ENCODE measurements around the gene NAALADL2. TPM values are rescaled to one million over a fixed set of nuclear protein-coding genes. Genes with fewer than 3 reads are reported as not detected.
"Not testable (repeated sequence)": the region's sequence is repeated elsewhere in the genome, so short reads cannot be mapped to it uniquely, and the experiment has no call there.

Gene NAALADL2
- total and polyA plus RNA-seq, 3 donors from 2014 or later = 5.4 to 15.6 (median 6.0) TPM

DNA sequence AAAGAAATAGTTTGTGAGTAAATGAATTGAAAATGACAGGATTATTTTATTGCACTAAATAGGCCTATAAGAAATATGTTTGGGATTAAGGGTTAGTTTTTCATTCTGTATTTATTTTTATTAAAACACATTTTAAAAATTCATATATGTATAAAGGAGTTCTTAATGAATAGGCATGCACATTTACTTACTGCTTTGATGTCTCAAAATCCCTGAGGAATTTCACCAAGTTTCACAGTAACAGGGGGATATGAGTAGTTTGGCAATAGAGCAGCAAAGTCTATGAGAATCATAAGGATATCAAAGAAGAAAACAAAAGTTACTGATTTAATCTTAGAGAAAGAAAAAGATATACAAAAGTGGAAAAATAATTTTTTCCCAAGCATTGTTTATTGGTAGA lies 411.7 kb downstream of the NAALADL2 start:
- no peak for DNase-seq
- no peak overlapping the region for H3K27ac ChIP-seq
- TF ChIP-seq, protein P1, sequence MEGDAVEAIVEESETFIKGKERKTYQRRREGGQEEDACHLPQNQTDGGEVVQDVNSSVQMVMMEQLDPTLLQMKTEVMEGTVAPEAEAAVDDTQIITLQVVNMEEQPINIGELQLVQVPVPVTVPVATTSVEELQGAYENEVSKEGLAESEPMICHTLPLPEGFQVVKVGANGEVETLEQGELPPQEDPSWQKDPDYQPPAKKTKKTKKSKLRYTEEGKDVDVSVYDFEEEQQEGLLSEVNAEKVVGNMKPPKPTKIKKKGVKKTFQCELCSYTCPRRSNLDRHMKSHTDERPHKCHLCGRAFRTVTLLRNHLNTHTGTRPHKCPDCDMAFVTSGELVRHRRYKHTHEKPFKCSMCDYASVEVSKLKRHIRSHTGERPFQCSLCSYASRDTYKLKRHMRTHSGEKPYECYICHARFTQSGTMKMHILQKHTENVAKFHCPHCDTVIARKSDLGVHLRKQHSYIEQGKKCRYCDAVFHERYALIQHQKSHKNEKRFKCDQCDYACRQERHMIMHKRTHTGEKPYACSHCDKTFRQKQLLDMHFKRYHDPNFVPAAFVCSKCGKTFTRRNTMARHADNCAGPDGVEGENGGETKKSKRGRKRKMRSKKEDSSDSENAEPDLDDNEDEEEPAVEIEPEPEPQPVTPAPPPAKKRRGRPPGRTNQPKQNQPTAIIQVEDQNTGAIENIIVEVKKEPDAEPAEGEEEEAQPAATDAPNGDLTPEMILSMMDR (IDR thresholded peaks at IDR 0.05) = no peak
- TF ChIP-seq POLR2A (IDR thresholded peaks at IDR 0.05) = no peak
- no peaks in the 10 kb centered on the region for H3K9me3 ChIP-seq
- no peaks in the 10 kb centered on the region for H3K27me3 ChIP-seq
- no peaks in the 10 kb centered on the region for H3K36me3 ChIP-seq (ENCODE audit: low read depth, missing control alignments)
- intact Hi-C loops (cut with DNase I; ENCODE audit: low total_unique reads) = no loop called here
- no peak overlapping the region for H3K4me3 ChIP-seq
- H3K4me1 ChIP-seq = no peaks in the 10 kb centered on the region

DNA sequence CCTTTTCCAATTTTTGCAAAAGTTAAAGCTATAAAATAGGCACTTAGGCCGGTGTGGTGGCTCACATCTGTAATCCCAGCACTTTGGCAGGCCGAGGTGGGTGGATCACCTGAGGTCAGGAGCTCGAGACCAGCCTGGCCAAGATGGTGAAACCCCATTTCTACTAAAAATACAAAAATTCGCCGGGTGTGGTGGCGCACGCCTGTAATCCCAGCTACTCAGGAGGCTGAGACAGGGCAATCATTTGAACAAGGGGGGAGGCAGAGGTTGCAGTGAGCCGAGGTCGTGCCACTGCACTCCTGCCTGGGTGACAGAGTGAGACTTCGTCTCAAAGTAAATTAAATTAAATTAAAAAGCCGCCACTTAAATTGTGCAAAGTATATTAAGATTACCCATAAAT lies 412.3 kb downstream of the NAALADL2 start:
- 93 to 94% methylated on average over 11 of the region's 11 CpGs for WGBS, 2 donors
- H3K9me3 ChIP-seq; intact Hi-C loops (cut with DNase I; ENCODE audit: low total_unique reads); H3K36me3 ChIP-seq (ENCODE audit: low read depth, missing control alignments); DNase-seq; H3K4me3 ChIP-seq; H3K27me3 ChIP-seq; H3K27ac ChIP-seq; H3K4me1 ChIP-seq: not testable (repeated sequence)

DNA sequence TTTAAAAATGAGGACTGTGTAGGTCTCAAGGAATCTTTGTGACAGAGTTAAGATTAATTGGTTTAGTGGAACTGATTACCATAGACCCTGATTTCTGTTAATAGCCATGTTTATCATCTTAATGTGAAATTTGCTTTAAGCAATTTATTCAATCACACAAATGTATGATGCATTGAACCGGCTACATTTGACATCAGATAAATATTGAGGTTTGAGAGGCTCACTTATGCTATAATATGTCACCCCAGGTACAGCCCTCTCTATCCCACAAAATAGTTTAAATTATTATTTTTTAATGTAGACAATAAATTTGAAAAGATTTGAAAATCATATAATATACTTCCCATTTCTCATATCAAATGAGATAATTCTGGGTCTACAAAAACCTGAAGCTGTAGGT lies 413.3 kb downstream of the NAALADL2 start:
- WGBS, 2 donors = 91 to 97% methylated on average over 1 of the region's 1 CpG
- Histone ChIP-seq H3K4me1 (no peaks in the 10 kb centered on the region), H3K27me3 (no peaks in the 10 kb centered on the region), H3K27ac (no peak overlapping the region), H3K4me3 (no peak overlapping the region), H3K9me3 (no peaks in the 10 kb centered on the region), H3K36me3 (ENCODE audit: low read depth, missing control alignments) (no peaks in the 10 kb centered on the region)
- TF ChIP-seq, protein P1 (IDR thresholded peaks at IDR 0.05) = no peak
- no peak for TF ChIP-seq POLR2A (IDR thresholded peaks at IDR 0.05)
- intact Hi-C loops (cut with DNase I; ENCODE audit: low total_unique reads) = no loop called here
- no peak for DNase-seq

DNA sequence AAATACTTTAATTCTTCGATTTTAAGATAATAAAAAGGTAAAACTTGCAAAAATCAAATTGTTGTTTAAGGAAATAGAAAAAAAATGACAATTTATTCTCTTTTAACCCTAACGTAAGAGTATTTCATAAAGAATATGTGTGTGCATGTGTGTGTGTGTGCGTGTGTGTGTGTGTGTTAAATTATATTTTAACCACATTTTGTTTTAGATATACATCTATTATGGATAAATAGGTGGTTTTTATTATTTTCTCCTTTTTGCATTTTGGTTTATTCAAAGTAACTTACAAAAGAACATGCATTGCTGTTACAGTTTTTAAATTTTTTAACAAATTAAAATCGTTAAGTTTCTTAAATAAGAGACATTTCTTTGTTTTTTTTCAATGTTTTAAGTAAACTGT lies 414.4 kb downstream of the NAALADL2 start:
- no peaks in the 10 kb centered on the region for H3K4me1 ChIP-seq
- no peaks in the 10 kb centered on the region for H3K9me3 ChIP-seq
- no peaks in the 10 kb centered on the region for H3K36me3 ChIP-seq (ENCODE audit: low read depth, missing control alignments)
- H3K4me3 ChIP-seq = no peak overlapping the region
- H3K27me3 ChIP-seq = no peaks in the 10 kb centered on the region
- no peak for DNase-seq
- no peak for TF ChIP-seq POLR2A (IDR thresholded peaks at IDR 0.05)
- TF ChIP-seq, protein P1 (IDR thresholded peaks at IDR 0.05) = no peak
- 87 to 93% methylated on average over 4 of the region's 4 CpGs for WGBS, 2 donors
- intact Hi-C loops (cut with DNase I; ENCODE audit: low total_unique reads) = no loop called here
- H3K27ac ChIP-seq = no peak overlapping the region

DNA sequence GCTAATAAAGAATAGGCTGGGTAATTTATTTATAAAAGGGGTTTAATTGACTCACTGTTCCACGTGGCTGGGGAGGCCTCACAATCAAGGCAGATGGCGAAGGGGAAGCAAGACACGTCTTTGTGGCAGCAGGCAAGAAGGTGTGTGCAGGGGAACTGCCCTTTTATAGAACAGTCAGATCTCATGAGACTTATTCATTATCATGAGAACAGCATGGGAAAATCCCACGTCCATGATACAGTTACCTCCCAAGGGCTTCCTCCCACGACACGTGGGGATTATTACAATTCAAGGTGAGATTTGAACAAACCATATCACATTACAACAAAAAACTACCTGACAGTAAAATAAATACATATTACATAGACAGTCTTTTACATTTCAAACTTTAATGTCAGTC lies 414.9 kb downstream of the NAALADL2 start:
- TF ChIP-seq POLR2A (IDR thresholded peaks at IDR 0.05) = no peak
- TF ChIP-seq, protein P1 (IDR thresholded peaks at IDR 0.05) = no peak
- H3K27ac ChIP-seq = no peak overlapping the region
- H3K4me1 ChIP-seq = no peaks in the 10 kb centered on the region
- 75 to 79% methylated on average over 6 of the region's 6 CpGs for WGBS, 2 donors
- H3K27me3 ChIP-seq = no peaks in the 10 kb centered on the region
- no peak for DNase-seq
- no peak overlapping the region for H3K4me3 ChIP-seq
- no peaks in the 10 kb centered on the region for H3K36me3 ChIP-seq (ENCODE audit: low read depth, missing control alignments)
- H3K9me3 ChIP-seq = no peaks in the 10 kb centered on the region
- intact Hi-C loops (cut with DNase I; ENCODE audit: low total_unique reads) = no loop called here
